ENCODE measurements around the gene PCNX4. TPM values are rescaled to one million over a fixed set of nuclear protein-coding genes. Genes with fewer than 3 reads are reported as not detected.

Gene PCNX4
- total and polyA plus RNA-seq, 9 donors = 19.2 to 83.4 (median 56.8) TPM

- no peaks in the 10 kb centered on the region for H3K36me3 ChIP-seq
- intact Hi-C loops (cut with DNase I) = loop anchor here in 1 of 4 donors (10.0 kb wide), 1 partner anchor 114 kb away; no protein-coding TSS in a partner anchor
- no peaks in the 10 kb centered on the region for H3K4me1 ChIP-seq (ENCODE audit: insufficient read depth)
- 93 to 98% (median 96%) methylated on average over 1 of the region's 1 CpG for WGBS, 3 donors
- no peak overlapping the region for H3K27ac ChIP-seq
- no peaks in the 10 kb centered on the region for H3K27me3 ChIP-seq
- no peak for TF ChIP-seq POLR2A (IDR thresholded peaks at IDR 0.05)
- TF ChIP-seq, protein P1, sequence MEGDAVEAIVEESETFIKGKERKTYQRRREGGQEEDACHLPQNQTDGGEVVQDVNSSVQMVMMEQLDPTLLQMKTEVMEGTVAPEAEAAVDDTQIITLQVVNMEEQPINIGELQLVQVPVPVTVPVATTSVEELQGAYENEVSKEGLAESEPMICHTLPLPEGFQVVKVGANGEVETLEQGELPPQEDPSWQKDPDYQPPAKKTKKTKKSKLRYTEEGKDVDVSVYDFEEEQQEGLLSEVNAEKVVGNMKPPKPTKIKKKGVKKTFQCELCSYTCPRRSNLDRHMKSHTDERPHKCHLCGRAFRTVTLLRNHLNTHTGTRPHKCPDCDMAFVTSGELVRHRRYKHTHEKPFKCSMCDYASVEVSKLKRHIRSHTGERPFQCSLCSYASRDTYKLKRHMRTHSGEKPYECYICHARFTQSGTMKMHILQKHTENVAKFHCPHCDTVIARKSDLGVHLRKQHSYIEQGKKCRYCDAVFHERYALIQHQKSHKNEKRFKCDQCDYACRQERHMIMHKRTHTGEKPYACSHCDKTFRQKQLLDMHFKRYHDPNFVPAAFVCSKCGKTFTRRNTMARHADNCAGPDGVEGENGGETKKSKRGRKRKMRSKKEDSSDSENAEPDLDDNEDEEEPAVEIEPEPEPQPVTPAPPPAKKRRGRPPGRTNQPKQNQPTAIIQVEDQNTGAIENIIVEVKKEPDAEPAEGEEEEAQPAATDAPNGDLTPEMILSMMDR (IDR thresholded peaks at IDR 0.05) = no peak
- no peak for TF ChIP-seq EP300 (IDR thresholded peaks at IDR 0.05)
- DNase-seq = no peak
- no peak overlapping the region for H3K4me3 ChIP-seq
- H3K9me3 ChIP-seq = no peaks in the 10 kb centered on the region
These were observed 87.1 kb downstream of the PCNX4 start for GRCh38 chr14:60178820-60179219.

DNA sequence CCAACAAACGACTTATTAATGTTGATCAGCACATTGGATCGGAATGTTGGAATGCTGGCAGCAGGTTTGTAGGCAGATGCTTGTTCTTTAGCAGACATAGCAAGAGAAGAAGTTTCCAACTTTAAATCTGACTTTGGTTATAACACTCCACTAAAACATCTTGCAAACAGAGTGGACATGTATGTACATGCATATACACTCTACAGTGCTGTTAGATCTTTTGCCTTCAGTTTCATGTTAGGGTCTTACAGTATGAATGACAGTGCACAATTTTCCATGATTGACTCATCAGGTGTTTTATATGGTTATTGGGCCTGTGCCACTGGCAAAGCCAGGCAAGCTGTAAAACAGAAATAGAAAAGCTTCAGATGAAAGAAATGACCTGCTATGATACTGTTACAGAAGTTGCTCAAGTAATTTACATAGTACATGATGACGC, 87.7 kb downstream of the PCNX4 start:
- H3K27ac ChIP-seq = no peak overlapping the region

DNA sequence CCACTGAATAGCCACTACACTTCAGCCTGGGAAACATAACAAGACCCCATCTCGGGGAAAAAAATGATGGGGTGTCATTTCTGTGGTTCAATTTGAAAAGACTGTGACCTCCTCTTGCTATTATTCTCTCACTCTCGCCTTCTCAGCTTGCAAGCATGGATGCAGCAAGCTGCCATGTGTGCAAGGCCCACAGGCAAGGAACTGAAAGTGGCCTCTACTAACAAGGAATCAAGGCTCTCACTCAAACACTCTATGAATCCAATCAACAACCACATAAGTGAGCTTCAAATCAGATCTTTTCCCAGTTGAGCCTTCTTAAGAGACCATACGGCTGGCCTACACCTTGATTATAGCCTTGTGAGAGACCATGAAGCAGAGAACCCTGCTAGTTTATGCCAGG, 91.4 kb downstream of the PCNX4 start:
- no peak for DNase-seq
- TF ChIP-seq POLR2A (IDR thresholded peaks at IDR 0.05) = no peak
- no peak for TF ChIP-seq EP300 (IDR thresholded peaks at IDR 0.05)
- TF ChIP-seq, protein P1 (IDR thresholded peaks at IDR 0.05) = no peak
- H3K27me3 ChIP-seq = no peaks in the 10 kb centered on the region
- intact Hi-C loops (cut with DNase I) = loop anchor here in 2 of 4 donors (10.0 kb wide), 2 partner anchors 118 to 218 kb away; no protein-coding TSS in a partner anchor
- no peak overlapping the region for H3K4me3 ChIP-seq
- H3K4me1 ChIP-seq (ENCODE audit: insufficient read depth) = no peaks in the 10 kb centered on the region
- no peak overlapping the region for H3K27ac ChIP-seq
- WGBS, 3 donors = 89 to 96% (median 90%) methylated on average over 3 of the region's 3 CpGs
- H3K9me3 ChIP-seq = no peaks in the 10 kb centered on the region
- no peaks in the 10 kb centered on the region for H3K36me3 ChIP-seq

More for the DNA sequence above, 87.7 kb downstream of the PCNX4 start:
- intact Hi-C loops (cut with DNase I) = loop anchor here in 1 of 4 donors (10.0 kb wide), 1 partner anchor 115 kb away; no protein-coding TSS in a partner anchor
- no peak for DNase-seq
- TF ChIP-seq POLR2A (IDR thresholded peaks at IDR 0.05) = no peak
- TF ChIP-seq, protein P1 (IDR thresholded peaks at IDR 0.05) = no peak
- TF ChIP-seq EP300 (IDR thresholded peaks at IDR 0.05) = no peak
- no peaks in the 10 kb centered on the region for H3K36me3 ChIP-seq
- no peaks in the 10 kb centered on the region for H3K4me1 ChIP-seq (ENCODE audit: insufficient read depth)
- no peaks in the 10 kb centered on the region for H3K27me3 ChIP-seq
- no peak overlapping the region for H3K4me3 ChIP-seq
- 50 to 72% (median 62%) methylated on average over 3 of the region's 3 CpGs for WGBS, 3 donors
- no peaks in the 10 kb centered on the region for H3K9me3 ChIP-seq

DNA sequence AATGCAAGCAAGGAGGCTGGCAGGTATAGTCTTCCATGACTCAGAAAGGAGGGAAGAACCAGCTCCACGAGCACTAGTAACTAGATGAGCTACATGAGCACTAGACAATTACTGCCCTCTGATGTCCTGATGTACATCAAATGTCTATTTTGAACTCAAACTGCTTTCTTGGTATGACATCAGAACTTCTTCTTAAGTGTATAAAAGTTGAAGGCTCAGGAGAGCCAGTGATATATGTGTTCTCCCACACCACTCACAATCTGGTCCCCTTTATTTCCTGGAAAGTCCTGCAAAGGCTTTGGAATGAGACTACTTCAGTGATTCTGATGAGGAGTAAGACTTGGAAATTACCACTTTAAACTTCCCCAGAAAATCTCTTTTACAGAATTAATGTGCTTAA, 92.0 kb downstream of the PCNX4 start:
- Histone ChIP-seq H3K27me3 (no peaks in the 10 kb centered on the region), H3K9me3 (no peaks in the 10 kb centered on the region), H3K27ac (peak overlapping the region in 1 of 2 donors; percentile 19), H3K4me3 (peak overlapping the region; percentile 27), H3K4me1 (ENCODE audit: insufficient read depth) (no peaks in the 10 kb centered on the region), H3K36me3 (no peaks in the 10 kb centered on the region)
- no peak for DNase-seq
- WGBS, 3 donors = 22 to 39% (median 29%) methylated on average over 1 of the region's 1 CpG
- TF ChIP-seq, protein P1 (IDR thresholded peaks at IDR 0.05) = no peak
- TF ChIP-seq EP300 (IDR thresholded peaks at IDR 0.05) (no peak), POLR2A (IDR thresholded peaks at IDR 0.05) (no peak)
- intact Hi-C loops (cut with DNase I) = loop anchor here in 2 of 4 donors (10.0 kb wide), 2 partner anchors 119 to 219 kb away; no protein-coding TSS in a partner anchor

Data from ovary (tissue), 9 donors.